DOHH2 (cell line): ENCODE data around the gene DOCK8.

Experiments
- CTCF ChIP-seq: fragments of 200-600 bp; sonication (generic); IDR thresholded peaks from one replicate; pipeline ENCODE4 v1.5.1; 2014; ENCODE audit warnings: antibody characterized with exemption, mild to moderate bottlenecking, low read depth, low read length; ENCODE audit not compliant: poor library complexity, severe bottlenecking
- EZH2phosphoT487 ChIP-seq: fragments of 200-600 bp; sonication (generic); IDR thresholded peaks from 2 replicates; pipeline ENCODE4 v1.6.1; 2017; ENCODE audit warnings: borderline replicate concordance, mild to moderate bottlenecking, antibody characterized with exemption, low read length, moderate library complexity, mixed read lengths

GRCh38 chr9:228929-229695 lies 14.4 kb downstream of the DOCK8 start:
- TF ChIP-seq CTCF (no peak), EZH2phosphoT487 (no peak)
